K562 (cell line): ENCODE data around the gene SLC48A1. TPM values are rescaled to one million over a fixed set of nuclear protein-coding genes. Genes with fewer than 3 reads are reported as not detected.

Source experiments
- ARID1B ChIP-seq: fragments of 450-650 bp; IDR thresholded peaks from 2 replicates; pipeline ENCODE4 v1.6.1; 2016; ENCODE audit warnings: antibody characterized with exemption, mild to moderate bottlenecking, inconsistent platforms
- ATF3 ChIP-seq, 2 experiments: fragments of 450-650 bp in 1 of 2; sonication (generic) in 1 of 2; formaldehyde crosslinking in 1 of 2; IDR thresholded peaks in 1 of 2; conservative IDR thresholded peaks in 1 of 2; 2 replicates each; pipeline versions ENCODE4 v1.6.1 to v1.8.1; 2016 to 2023; ENCODE audit warnings: mild to moderate bottlenecking in 2 of 2, moderate library complexity in 2 of 2, inconsistent platforms in 1 of 2, missing genetic modification reagents in 1 of 2
- ATF4 ChIP-seq: fragments of 450-650 bp; formaldehyde crosslinking; IDR thresholded peaks from 2 replicates; pipeline ENCODE4 v1.4.0; 2022; ENCODE audit warnings: mild to moderate bottlenecking, moderate library complexity
- CCNT2 ChIP-seq: IDR thresholded peaks from 2 replicates; pipeline ENCODE4 v1.6.1; 2011; ENCODE audit warnings: borderline replicate concordance, low read depth, mild to moderate bottlenecking, moderate library complexity, mixed read lengths, low read length; ENCODE audit not compliant: insufficient read length; ENCODE audit errors: extremely low read depth
- CHD2 ChIP-seq: IDR thresholded peaks from 2 replicates; pipeline ENCODE4 v1.6.1; 2011; ENCODE audit warnings: low read depth, low read length
- CHD4 ChIP-seq: fragments of 200-600 bp; sonication (generic); IDR thresholded peaks from 3 replicates; pipeline ENCODE4 v1.6.1; 2012; ENCODE audit warnings: low read depth, mild to moderate bottlenecking, mixed read lengths, low read length, inconsistent platforms; ENCODE audit not compliant: insufficient read depth, insufficient replicate concordance, poor library complexity, severe bottlenecking
- EP300 ChIP-seq: IDR thresholded peaks from 2 replicates; pipeline ENCODE4 v1.6.1; 2012; ENCODE audit warnings: low read length, improper control_type of control experiment
- EP400 ChIP-seq: fragments of 450-650 bp; IDR thresholded peaks from 2 replicates; pipeline ENCODE4 v1.6.1; 2017; ENCODE audit warnings: antibody characterized with exemption, mild to moderate bottlenecking, moderate library complexity
- ETS1 ChIP-seq: conservative IDR thresholded peaks from 2 replicates; pipeline ENCODE4 v1.6.1; 2011; ENCODE audit warnings: low read depth, mild to moderate bottlenecking, low read length; ENCODE audit not compliant: control insufficient read depth
- GABPA ChIP-seq: fragments of 200-800 bp; sonication (Bioruptor generic); conservative IDR thresholded peaks from 2 replicates; pipeline ENCODE4 v1.6.1; 2016; ENCODE audit warnings: low read depth, missing genetic modification characterization, missing compliant biosample characterization
- MEF2D ChIP-seq: conservative IDR thresholded peaks from 2 replicates; pipeline ENCODE4 v1.6.1; 2016; ENCODE audit warnings: low read depth, missing genetic modification characterization, missing compliant biosample characterization
- PTRF ChIP-seq: fragments of 450-650 bp; IDR thresholded peaks from 2 replicates; pipeline ENCODE4 v1.6.1; 2016; ENCODE audit warnings: mild to moderate bottlenecking, missing genetic modification characterization, missing compliant biosample characterization
- RAD21 ChIP-seq, 2 experiments: fragments of 250-450 bp in 1 of 2; fragments of 450-650 bp in 1 of 2; sonication (Bioruptor Pico) in 1 of 2; formaldehyde crosslinking in 1 of 2; IDR thresholded peaks in 1 of 2; conservative IDR thresholded peaks in 1 of 2; 2 replicates each; pipeline versions ENCODE4 v1.4.0 to v1.8.0; 2020 to 2022; ENCODE audit warnings: mild to moderate bottlenecking in 2 of 2, moderate library complexity in 1 of 2
- RCOR1 ChIP-seq, 2 experiments: IDR thresholded peaks; 2 replicates each; pipeline ENCODE4 v1.6.1; 2012; ENCODE audit warnings: low read depth in 2 of 2, low read length in 2 of 2, borderline replicate concordance in 1 of 2, improper control_type of control experiment in 1 of 2
- SMARCE1 ChIP-seq: fragments of 450-650 bp; IDR thresholded peaks from 2 replicates; pipeline ENCODE4 v1.7.1; 2016; ENCODE audit warnings: mild to moderate bottlenecking
- TAF1 ChIP-seq: IDR thresholded peaks from 2 replicates; pipeline ENCODE4 v1.6.1; 2011; ENCODE audit warnings: mild to moderate bottlenecking, low read length, moderate library complexity; ENCODE audit not compliant: insufficient read depth, control insufficient read depth, severe bottlenecking; ENCODE audit errors: extremely low read depth
- YBX1 ChIP-seq: fragments of 450-650 bp; IDR thresholded peaks from 2 replicates; pipeline ENCODE4 v1.7.1; 2016; ENCODE audit warnings: mild to moderate bottlenecking
- ZNF398 ChIP-seq: fragments of 250-450 bp; sonication (Bioruptor Pico); IDR thresholded peaks from 2 replicates; pipeline ENCODE4 v1.8.0; 2021; ENCODE audit warnings: moderate library complexity, mild to moderate bottlenecking, inconsistent platforms
- ZNF511 ChIP-seq: sonication (generic); formaldehyde crosslinking; IDR thresholded peaks from 2 replicates; pipeline ENCODE4 v1.8.0; 2022; ENCODE audit warnings: mild to moderate bottlenecking, missing genetic modification reagents
- ZSCAN29 ChIP-seq: fragments of 450-650 bp; IDR thresholded peaks from 2 replicates; pipeline ENCODE4 v1.6.1; 2017
- polyA plus RNA-seq, 8 experiments: library from polyadenylated mRNA; depleted of rRNA in 4 of 8; stranded (reverse) in 5 of 8; unstranded in 3 of 8; fragments of >200 nt; fragmentation: Nextera tagmentation in 2 of 8; fragmentation: Illumina TruSeq in 1 of 8; extraction: Ambion mirVana in 2 of 8; extraction: Trizol in 1 of 8; gene quantifications; 2 replicates each; pipeline versions ENCODE4 v1.2.1 to v1.2.3, GENCODE V29; 2011 to 2014; ENCODE audit warnings: inconsistent platforms in 1 of 8, missing spikeins in 1 of 8
- total RNA-seq, 7 experiments: library from RNA; depleted of rRNA in 6 of 7; stranded (reverse); fragments of >200 nt in 6 of 7; fragmentation: Illumina TruSeq in 2 of 7; extraction: Trizol in 2 of 7; gene quantifications; 2 replicates each; pipeline versions ENCODE4 v1.2.1 to v1.2.3, GENCODE V29; 2011 to 2021; ENCODE audit warnings: low replicate concordance in 1 of 7

SLC48A1 gene
- total and polyA plus RNA-seq, 9 of the 15 experiments (the other 6 are each of a cell fraction or from before 2014, with no cell fraction given), result 10.7 to 37.5 (median 18.7) TPM

- TF ChIP-seq ETS1 (peak; percentile 35; the same call in 1 of the 2 replicates), EP300 (peak; percentile 65; the same call in 1 of the 2 replicates), CCNT2 (peak; percentile 86), MEF2D (tag) (peak; percentile 95), SMARCE1 (peak; percentile 78), TAF1 (peak; percentile 35), ARID1B (peak; percentile 59), ZNF398 (no peak), EP400 (peak; percentile 28; the same call in 1 of the 2 replicates), YBX1 (no peak), RCOR1 (IDR thresholded peaks at IDR 0.05; ENCODE audit: borderline replicate concordance in 1 of 2, low read depth in 2 of 2, low read length in 2 of 2) (no peak; a peak in 1 of 4 replicates), PTRF (no peak), CHD2 (peak; percentile 10; the same call in 1 of the 2 replicates), ZNF511 (0 out of 2 replicates have a peak, but pooled peaks have one; percentile 64), ATF3 (IDR thresholded peaks at IDR 0.05) (peak; percentile 78), ATF3 (CRISPR knock-in tag; conservative IDR thresholded peaks at IDR 0.05) (no peak), CHD4 (peak; percentile 36), RAD21 (CRISPR knock-in tag; conservative IDR thresholded peaks at IDR 0.05 in 1 of 2, IDR thresholded peaks at IDR 0.05 in 1 of 2) (peak in 1 of 2 experiments; percentile 3; a peak in 1 of 4 replicates), ATF4 (CRISPR knock-in tag) (peak; percentile 36; the same call in 1 of the 2 replicates), ZSCAN29 (no peak), GABPA (tag) (0 out of 2 replicates have a peak, but pooled peaks have one; percentile 27)
Measured at GRCh38 chr12:47812797-47813510, 39.9 kb downstream of the SLC48A1 start (continued).
